H1 (cell line): Measurements from ENCODE around the gene PRXL2B. TPM values are rescaled to one million over a fixed set of nuclear protein-coding genes. Genes with fewer than 3 reads are reported as not detected.

Experiments used
- CTCF ChIA-PET: fragments of 300-600 bp; sonication (Branson Sonifier 250); formaldehyde crosslinking; loops from one replicate; lab custom pipeline; 2021; ENCODE audit not compliant: partially characterized antibody; lab: Charles Lee
- POLR2A ChIA-PET: fragments of 300-600 bp; sonication (Branson Sonifier 250); formaldehyde crosslinking; loops from one replicate; lab custom pipeline; 2021; ENCODE audit warnings: inconsistent platforms; ENCODE audit not compliant: partially characterized antibody; lab: Charles Lee
- DNase-seq, 2 experiments: peaks; one replicate each; pipeline versions ENCODE4 v3.0.0 to v3.0.0-alpha.2; 2010 to 2022; ENCODE audit warnings: low spot score in 2 of 2, low read depth in 1 of 2, mixed read lengths in 1 of 2
- FAIRE-seq: peaks from 2 replicates; lab custom pipeline; 2011; peaks lifted over from hg19 to GRCh38; lab: Jason Lieb, UNC
- H2AFZ ChIP-seq: 2 replicates; pipeline ENCODE4 v1.8.1; 2012; ENCODE audit warnings: low read length, inconsistent platforms
- H2AK5ac ChIP-seq: 2 replicates; pipeline ENCODE4 v1.6.1; 2013; ENCODE audit warnings: low read depth, low read length
- H2BK120ac ChIP-seq: replicated peaks from 2 replicates; pipeline ENCODE3; 2013; ENCODE audit warnings: low read depth, low read length, inconsistent platforms
- H2BK12ac ChIP-seq: 2 replicates; pipeline ENCODE4 v1.6.1; 2013; ENCODE audit warnings: low read depth, low read length
- H2BK15ac ChIP-seq: 2 replicates; pipeline ENCODE4 v1.6.1; 2013; ENCODE audit warnings: low read length
- H2BK20ac ChIP-seq: 2 replicates; pipeline ENCODE4 v1.6.1; 2013; ENCODE audit warnings: low read length
- H2BK5ac ChIP-seq: 2 replicates; pipeline ENCODE4 v1.6.1; 2013; ENCODE audit warnings: low read depth, low read length
- H3K14ac ChIP-seq: 2 replicates; pipeline ENCODE4 v1.6.1; 2013; ENCODE audit warnings: inconsistent platforms; ENCODE audit not compliant: insufficient read length
- H3K18ac ChIP-seq: 2 replicates; pipeline ENCODE4 v1.6.1; 2013; ENCODE audit warnings: low read length; ENCODE audit errors: extremely low read depth
- H3K23ac ChIP-seq: 2 replicates; pipeline ENCODE4 v1.6.1; 2013; ENCODE audit warnings: inconsistent platforms; ENCODE audit not compliant: insufficient read length
- H3K23me2 ChIP-seq: 2 replicates; pipeline ENCODE4 v1.6.1; 2013; ENCODE audit warnings: low read depth, low read length
- H3K27ac ChIP-seq: 2 replicates; pipeline ENCODE4 v1.6.1; 2011; ENCODE audit warnings: low read depth, low read length, inconsistent platforms
- H3K27me3 ChIP-seq, 4 experiments: replicated peaks in 1 of 4; 1 replicate in 1 of 4; 2 replicates in 3 of 4; pipeline versions ENCODE4 v1.6.1 to v1.8.1; 2011 to 2013; ENCODE audit warnings: low read length in 3 of 4, mild to moderate bottlenecking in 3 of 4, inconsistent platforms in 2 of 4, mixed read lengths in 2 of 4, moderate library complexity in 1 of 4; ENCODE audit not compliant: control insufficient read depth in 3 of 4, insufficient read depth in 3 of 4; ENCODE audit errors: extremely low read depth in 1 of 4
- H3K36me3 ChIP-seq, 4 experiments: 2 replicates each; pipeline versions ENCODE4 v1.6.1 to v1.8.1; 2011 to 2013; ENCODE audit warnings: mild to moderate bottlenecking in 4 of 4, low read length in 3 of 4, moderate library complexity in 2 of 4, control low read depth in 1 of 4, inconsistent platforms in 1 of 4; ENCODE audit not compliant: insufficient read depth in 4 of 4, control insufficient read depth in 2 of 4
- H3K4ac ChIP-seq: replicated peaks from 2 replicates; pipeline ENCODE3; 2013; ENCODE audit warnings: low read length, low read depth, mixed read lengths, inconsistent platforms; ENCODE audit not compliant: insufficient read length
- H3K4me1 ChIP-seq, 4 experiments: replicated peaks in 1 of 4; 1 replicate in 1 of 4; 2 replicates in 3 of 4; pipeline versions ENCODE4 v1.6.1 to v1.8.1; 2011 to 2013; ENCODE audit warnings: low read length in 3 of 4, inconsistent platforms in 2 of 4, mixed read lengths in 1 of 4; ENCODE audit not compliant: insufficient read depth in 4 of 4, control insufficient read depth in 3 of 4
- H3K4me2 ChIP-seq, 2 experiments: 2 replicates each; pipeline versions ENCODE4 v1.6.1 to v1.8.1; 2011 to 2013; ENCODE audit warnings: low read depth in 2 of 2, low read length in 2 of 2, control low read depth in 1 of 2, inconsistent platforms in 1 of 2, mild to moderate bottlenecking in 1 of 2; ENCODE audit not compliant: insufficient read depth in 1 of 2
- H3K4me3 ChIP-seq, 4 experiments: fragments of 200-600, 300-600 bp in 1 of 4; sonication (generic), shearing (Covaris generic), sonication (Bioruptor Twin) in 1 of 4; 2 replicates each; pipeline versions ENCODE4 v1.5.1 to v1.8.1; 2011 to 2016; ENCODE audit warnings: low read length in 4 of 4, low read depth in 3 of 4, control low read depth in 2 of 4, inconsistent platforms in 2 of 4, mild to moderate bottlenecking in 2 of 4, mixed read lengths in 1 of 4, moderate library complexity in 1 of 4; ENCODE audit not compliant: insufficient read depth in 2 of 4; ENCODE audit errors: extremely low read depth in 1 of 4
- H3K56ac ChIP-seq: replicated peaks from 2 replicates; pipeline ENCODE3; 2013; ENCODE audit warnings: low read depth, mild to moderate bottlenecking, mixed read lengths, low read length, inconsistent platforms; ENCODE audit not compliant: insufficient read length
- H3K79me1 ChIP-seq: 2 replicates; pipeline ENCODE4 v1.6.1; 2013; ENCODE audit warnings: low read depth, low read length, control low read depth
- H3K79me2 ChIP-seq, 2 experiments: 2 replicates each; pipeline versions ENCODE4 v1.6.1 to v1.8.1; 2012 to 2013; ENCODE audit warnings: low read length in 2 of 2, mild to moderate bottlenecking in 2 of 2, inconsistent platforms in 1 of 2; ENCODE audit not compliant: insufficient read depth in 2 of 2, control insufficient read depth in 1 of 2
- H3K9ac ChIP-seq, 4 experiments: replicated peaks in 1 of 4; 1 replicate in 1 of 4; 2 replicates in 3 of 4; pipeline versions ENCODE4 v1.6.1 to v1.8.1; 2011 to 2013; ENCODE audit warnings: low read depth in 3 of 4, low read length in 3 of 4, control low read depth in 2 of 4, mild to moderate bottlenecking in 2 of 4, moderate library complexity in 2 of 4, inconsistent platforms in 1 of 4; ENCODE audit errors: extremely low read depth in 1 of 4
- H3K9me3 ChIP-seq, 2 experiments: 2 replicates each; pipeline versions ENCODE4 v1.6.1 to v1.8.1; 2012 to 2013; ENCODE audit warnings: mild to moderate bottlenecking in 2 of 2, moderate library complexity in 2 of 2, control low read depth in 1 of 2, inconsistent platforms in 1 of 2, low read depth in 1 of 2, low read length in 1 of 2, mixed read lengths in 1 of 2; ENCODE audit not compliant: insufficient read depth in 2 of 2
- H4K20me1 ChIP-seq, 2 experiments: replicated peaks in 1 of 2; 2 replicates each; pipeline versions ENCODE3 to v1.8.1; 2011 to 2013; ENCODE audit warnings: inconsistent platforms in 2 of 2, low read length in 2 of 2, mild to moderate bottlenecking in 1 of 2; ENCODE audit not compliant: insufficient read depth in 2 of 2, control insufficient read depth in 1 of 2
- H4K5ac ChIP-seq: 2 replicates; pipeline ENCODE4 v1.6.1; 2013; ENCODE audit warnings: low read length, low read depth, mixed read lengths, inconsistent platforms; ENCODE audit not compliant: insufficient read length
- H4K8ac ChIP-seq: 2 replicates; pipeline ENCODE4 v1.8.0; 2013; ENCODE audit warnings: mild to moderate bottlenecking, moderate library complexity, low read length, inconsistent platforms; ENCODE audit not compliant: insufficient read depth; ENCODE audit errors: extremely low read depth
- H4K91ac ChIP-seq: replicated peaks from 2 replicates; pipeline ENCODE3; 2013; ENCODE audit warnings: low read length, mixed read lengths, inconsistent platforms; ENCODE audit not compliant: insufficient read length
- JUND ChIP-seq: IDR thresholded peaks from 2 replicates; pipeline ENCODE4 v1.6.1; 2011; ENCODE audit warnings: mild to moderate bottlenecking, improper control_type of control experiment, low read length
- NANOG ChIP-seq: IDR thresholded peaks from 2 replicates; pipeline ENCODE4 v1.6.1; 2011; ENCODE audit warnings: low read length, low read depth, mild to moderate bottlenecking, inconsistent platforms; ENCODE audit not compliant: insufficient read depth, poor library complexity, severe bottlenecking
- POLR2A ChIP-seq, 2 experiments: IDR thresholded peaks; 1 replicate in 1 of 2; 2 replicates in 1 of 2; pipeline ENCODE4 v1.6.1; 2011; ENCODE audit warnings: low read depth in 2 of 2, low read length in 2 of 2, mild to moderate bottlenecking in 2 of 2; ENCODE audit errors: control extremely low read depth in 1 of 2
- SAP30 ChIP-seq: fragments of 300-600 bp; sonication (generic); IDR thresholded peaks from 2 replicates; pipeline ENCODE4 v1.7.1; 2012; ENCODE audit warnings: low read length, moderate library complexity, mild to moderate bottlenecking, inconsistent platforms; ENCODE audit not compliant: insufficient read depth, insufficient replicate concordance
- SIRT6 ChIP-seq: IDR thresholded peaks from one replicate; pipeline ENCODE4 v1.7.1; 2012; ENCODE audit warnings: low read length, inconsistent platforms
- TAF1 ChIP-seq: IDR thresholded peaks from 2 replicates; pipeline ENCODE4 v1.6.1; 2011; ENCODE audit warnings: mild to moderate bottlenecking, low read depth, low read length
- YY1 ChIP-seq: IDR thresholded peaks from 2 replicates; pipeline ENCODE4 v1.6.1; 2011; ENCODE audit warnings: low read depth, mild to moderate bottlenecking, low read length
- WGBS, 2 experiments: shearing (Covaris generic) in 1 of 2; methylation state at CpG; one replicate each; pipeline versions ENCODE4 v1.1.6 to v1.1.7; 2013 to 2015; ENCODE audit warnings: low lambda C conversion rate in 2 of 2, mixed read lengths in 2 of 2, inconsistent platforms in 1 of 2, low coverage in 1 of 2, missing lambda C conversion rate in 1 of 2; ENCODE audit not compliant: insufficient replicate concordance in 2 of 2, insufficient coverage in 1 of 2, insufficient read length in 1 of 2; ENCODE audit errors: extremely low coverage in 1 of 2, missing lambda C conversion rate in 1 of 2; 5-methylcytosine and 5-hydroxymethylcytosine counted together
- polyA plus RNA-seq, 7 experiments: library from polyadenylated mRNA; depleted of rRNA in 3 of 7; stranded (reverse) in 5 of 7; unstranded in 2 of 7; fragments of >200 nt in 5 of 7; fragments of 200-250 nt in 2 of 7; gene quantifications; 1 replicate in 5 of 7; 2 replicates in 1 of 7; 4 replicates in 1 of 7; pipeline versions ENCODE4 v1.2.1 to v1.2.3, GENCODE V29; 2011 to 2013; ENCODE audit warnings: missing spikeins in 2 of 7, mixed read lengths in 2 of 7
- total RNA-seq: library from RNA; stranded (reverse); fragmentation: NEBNext Ultra II Directional; extraction: Animal tissue kit (Norgen Biotek cat#: 25700); gene quantifications from 2 replicates; pipeline ENCODE4 v1.2.1, GENCODE V29; 2021
- TF ChIP-seq, protein P1 (sequence below): IDR thresholded peaks from 2 replicates; pipeline ENCODE4 v1.6.1; 2012; ENCODE audit warnings: inconsistent platforms

Gene PRXL2B
- total and polyA plus RNA-seq, 2 of the 8 experiments (the other 6 are each of a cell fraction or from before 2014, with no cell fraction given) = 35.3 to 46.0 TPM

DNA sequence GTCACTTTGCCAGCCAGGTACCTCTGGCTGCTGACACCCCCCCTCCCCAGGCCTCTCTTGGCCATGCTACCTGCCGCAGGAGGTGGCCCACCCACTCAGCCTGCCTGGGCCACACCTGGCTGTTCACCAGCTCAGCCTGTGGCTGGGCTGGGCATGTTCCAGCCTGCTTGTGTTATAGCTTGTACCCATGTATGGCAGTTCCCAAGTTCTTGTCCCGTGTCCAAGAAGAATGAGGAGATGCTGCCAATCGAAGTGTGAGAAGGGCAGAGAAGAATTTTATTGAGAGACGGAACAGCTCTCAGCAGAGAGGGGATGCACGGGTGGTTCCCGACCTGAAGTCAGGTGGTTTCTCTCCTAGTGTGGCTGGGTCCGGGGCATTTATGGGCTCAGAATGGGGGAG is 50.2 kb downstream of the PRXL2B start:
- Histone ChIP-seq H2AK5ac (no peak overlapping the region), H3K14ac (no peak overlapping the region), H2BK12ac (no peak overlapping the region), H3K56ac (no peak overlapping the region), H3K23ac (no peak overlapping the region), H3K79me1 (no peaks in the 10 kb centered on the region), H3K4me3 (no peak overlapping the region), H3K23me2 (no peaks in the 10 kb centered on the region; the same call in 1 of the 2 replicates), H4K91ac (no peak overlapping the region), H2BK20ac (no peak overlapping the region), H2AFZ (no peak overlapping the region), H3K9me3 (no peaks in the 10 kb centered on the region), H3K4me1 (peaks cover 3 to 25% (median 17%) of the 10 kb centered on the region in 4 experiments), H3K4ac (no peak overlapping the region), H3K4me2 (no peak overlapping the region), H2BK5ac (no peak overlapping the region), H4K5ac (no peak overlapping the region), H2BK15ac (no peak overlapping the region), H2BK120ac (no peak overlapping the region), H4K8ac (no peak overlapping the region), H3K9ac (no peak overlapping the region), H4K20me1 (peaks cover 0 to 5% of the 10 kb centered on the region in 2 experiments), H3K79me2 (no peaks in the 10 kb centered on the region), H3K27me3 (peaks cover 0 to 8% (median 4%) of the 10 kb centered on the region in 4 experiments; a peak in 4 of 7 replicates), H3K27ac (no peak overlapping the region), H3K18ac (no peak overlapping the region), H3K36me3 (no peaks in the 10 kb centered on the region)
- 81% methylated on average over 7 of the region's 7 CpGs; no CpG with 5 or more reads in 1 of the 2 experiments for WGBS, 2 experiments
- ChIA-PET CTCF (interaction anchor here (1.2 kb wide), 1 partner anchor 795 kb away, joined by 3 read pairs; no protein-coding TSS in a partner anchor), POLR2A (no interaction called here)
- no peak for FAIRE-seq
- TF ChIP-seq POLR2A (IDR thresholded peaks at IDR 0.05; ENCODE audit: control extremely low read depth in 1 of 2, low read depth in 2 of 2, low read length in 2 of 2) = no peak
- no peak for TF ChIP-seq JUND
- TF ChIP-seq, protein P1, sequence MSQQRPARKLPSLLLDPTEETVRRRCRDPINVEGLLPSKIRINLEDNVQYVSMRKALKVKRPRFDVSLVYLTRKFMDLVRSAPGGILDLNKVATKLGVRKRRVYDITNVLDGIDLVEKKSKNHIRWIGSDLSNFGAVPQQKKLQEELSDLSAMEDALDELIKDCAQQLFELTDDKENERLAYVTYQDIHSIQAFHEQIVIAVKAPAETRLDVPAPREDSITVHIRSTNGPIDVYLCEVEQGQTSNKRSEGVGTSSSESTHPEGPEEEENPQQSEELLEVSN = no peak
- TF ChIP-seq NANOG = no peak
- no peak for TF ChIP-seq YY1
- no peak for TF ChIP-seq SIRT6
- no peak for TF ChIP-seq TAF1
- no peak for TF ChIP-seq SAP30
- DNase-seq = no peak
